ENCODE data around the gene SSX7.
"Not testable (repeated sequence)": the region's sequence is repeated elsewhere in the genome, so short reads cannot be mapped to it uniquely, and the experiment has no call there.

Gene SSX7

GRCh38 chrX:52654800-52655199 lies at the start of gene SSX7:
Gene SSX7 (minus strand): TSS chrX:52654900. CDS start chrX:52653472, 1,428 bp downstream.
- not testable (repeated sequence) for DNase-seq (ENCODE audit: low read depth in 2 of 2, low spot score in 1 of 2)

GRCh38 chrX:52692034-52692433 lies 37.3 kb upstream of the SSX7 start:
- not testable (repeated sequence) for DNase-seq (ENCODE audit: low read depth in 2 of 2, low spot score in 1 of 2)

- DNase-seq (ENCODE audit: low read depth in 2 of 2, low spot score in 1 of 2), result not testable (repeated sequence)
These were observed 7.5 kb upstream of the SSX7 start for GRCh38 chrX:52662218-52662617.

GRCh38 chrX:52655475-52655874 lies 775 bp upstream of the SSX7 start:
- not testable (repeated sequence) for DNase-seq (ENCODE audit: low read depth in 2 of 2, low spot score in 1 of 2)

- not testable (repeated sequence) for DNase-seq (ENCODE audit: low read depth in 2 of 2, low spot score in 1 of 2)
These were observed 4.0 kb downstream of the SSX7 start for GRCh38 chrX:52650676-52651075.

GRCh38 chrX:52648956-52649355 lies 5.7 kb downstream of the SSX7 start:
- not testable (repeated sequence) for DNase-seq (ENCODE audit: low read depth in 2 of 2, low spot score in 1 of 2)

- not testable (repeated sequence) for DNase-seq (ENCODE audit: low read depth in 2 of 2, low spot score in 1 of 2)
These were observed 26.2 kb downstream of the SSX7 start for GRCh38 chrX:52628483-52628882.

- not testable (repeated sequence) for DNase-seq (ENCODE audit: low read depth in 2 of 2, low spot score in 1 of 2)
These were observed 34.0 kb downstream of the SSX7 start for GRCh38 chrX:52620661-52621060.

GRCh38 chrX:52608961-52609360 lies 45.7 kb downstream of the SSX7 start:
- DNase-seq (ENCODE audit: low read depth in 2 of 2, low spot score in 1 of 2), result no peak

- not testable (repeated sequence) for DNase-seq (ENCODE audit: low read depth in 2 of 2, low spot score in 1 of 2)
These were observed 51.5 kb downstream of the SSX7 start for GRCh38 chrX:52603151-52603550.

- no peak for DNase-seq (ENCODE audit: low read depth in 2 of 2, low spot score in 1 of 2)
These were observed 55.8 kb downstream of the SSX7 start for GRCh38 chrX:52598886-52599285.

GRCh38 chrX:52594658-52595057 lies 60.0 kb downstream of the SSX7 start:
- no peak for DNase-seq (ENCODE audit: low read depth in 2 of 2, low spot score in 1 of 2)

All from stimulated activated CD8-positive, alpha-beta memory T cell treated with anti-CD3 and anti-CD28 coated beads, Interleukin-4, amount 100 ng/mL, for 1 hour (primary cell).